ENCODE results near the gene RPS6KB2.

RPS6KB2 gene

DNA sequence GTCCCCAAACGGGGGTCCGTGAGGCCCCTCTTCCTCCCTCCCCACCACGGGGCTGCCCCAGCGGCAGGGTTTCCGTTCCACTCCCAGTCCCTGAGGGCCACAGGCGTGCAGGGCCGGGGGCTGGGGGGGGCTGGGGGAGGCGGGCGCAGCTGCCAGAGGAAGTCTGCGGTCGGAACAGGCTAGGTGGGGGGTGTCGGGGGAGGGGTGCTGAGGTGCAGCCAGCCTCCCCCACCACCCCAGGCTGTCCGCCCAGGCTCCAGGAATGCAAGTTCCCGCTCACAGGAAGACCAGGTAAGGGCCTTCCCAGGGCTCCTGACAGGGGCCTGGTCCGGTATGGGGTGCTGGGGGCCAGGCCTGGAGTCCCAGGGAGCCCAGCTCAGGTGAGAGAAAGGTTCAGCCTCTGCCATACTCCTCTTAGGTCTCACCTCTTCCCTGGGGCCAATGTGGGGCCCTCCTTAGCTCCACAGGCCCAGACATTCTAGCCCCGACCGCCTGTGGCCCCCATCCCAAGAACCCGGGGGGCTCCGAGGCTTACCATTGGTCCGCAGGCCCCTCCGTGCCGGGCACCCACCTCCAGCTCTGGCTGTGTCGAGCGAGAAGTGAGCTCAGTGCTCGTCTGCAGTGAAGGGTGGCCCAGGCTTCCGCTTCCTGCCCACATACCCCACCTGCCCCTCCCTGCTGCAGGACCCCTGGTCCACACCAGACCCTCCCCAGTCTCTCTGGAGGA lies 9.0 kb downstream of the RPS6KB2 start, which contains the start of gene PTPRCAP:
Gene PTPRCAP (minus strand): TSS at position 601 of the 727 bp plus-strand sequence. CDS start 63 bp downstream, at position 538.
- no peak within 1 kb of the TSS for H3K27ac ChIP-seq (ENCODE audit: poor library complexity, severe bottlenecking)
- no peaks in the 10 kb centered on the region for H3K4me1 ChIP-seq (ENCODE audit: insufficient read depth, poor library complexity, severe bottlenecking)
- H3K27me3 ChIP-seq (ENCODE audit: insufficient read depth, poor library complexity, severe bottlenecking) = no peaks in the 10 kb centered on the region
- ATAC-seq (ENCODE audit: low read depth) = no peak
- H3K4me3 ChIP-seq (ENCODE audit: severe bottlenecking) = no peak within 1 kb of the TSS
- no peak for DNase-seq (ENCODE audit: low spot score)
- H3K36me3 ChIP-seq (ENCODE audit: low read depth) = peaks cover 39% of the 10 kb centered on the region
- TF ChIP-seq, protein P1, sequence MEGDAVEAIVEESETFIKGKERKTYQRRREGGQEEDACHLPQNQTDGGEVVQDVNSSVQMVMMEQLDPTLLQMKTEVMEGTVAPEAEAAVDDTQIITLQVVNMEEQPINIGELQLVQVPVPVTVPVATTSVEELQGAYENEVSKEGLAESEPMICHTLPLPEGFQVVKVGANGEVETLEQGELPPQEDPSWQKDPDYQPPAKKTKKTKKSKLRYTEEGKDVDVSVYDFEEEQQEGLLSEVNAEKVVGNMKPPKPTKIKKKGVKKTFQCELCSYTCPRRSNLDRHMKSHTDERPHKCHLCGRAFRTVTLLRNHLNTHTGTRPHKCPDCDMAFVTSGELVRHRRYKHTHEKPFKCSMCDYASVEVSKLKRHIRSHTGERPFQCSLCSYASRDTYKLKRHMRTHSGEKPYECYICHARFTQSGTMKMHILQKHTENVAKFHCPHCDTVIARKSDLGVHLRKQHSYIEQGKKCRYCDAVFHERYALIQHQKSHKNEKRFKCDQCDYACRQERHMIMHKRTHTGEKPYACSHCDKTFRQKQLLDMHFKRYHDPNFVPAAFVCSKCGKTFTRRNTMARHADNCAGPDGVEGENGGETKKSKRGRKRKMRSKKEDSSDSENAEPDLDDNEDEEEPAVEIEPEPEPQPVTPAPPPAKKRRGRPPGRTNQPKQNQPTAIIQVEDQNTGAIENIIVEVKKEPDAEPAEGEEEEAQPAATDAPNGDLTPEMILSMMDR (IDR thresholded peaks at IDR 0.05; ENCODE audit: poor library complexity, severe bottlenecking) = no peak
- H3K9me3 ChIP-seq (ENCODE audit: severe bottlenecking) = no peaks in the 10 kb centered on the region

DNA sequence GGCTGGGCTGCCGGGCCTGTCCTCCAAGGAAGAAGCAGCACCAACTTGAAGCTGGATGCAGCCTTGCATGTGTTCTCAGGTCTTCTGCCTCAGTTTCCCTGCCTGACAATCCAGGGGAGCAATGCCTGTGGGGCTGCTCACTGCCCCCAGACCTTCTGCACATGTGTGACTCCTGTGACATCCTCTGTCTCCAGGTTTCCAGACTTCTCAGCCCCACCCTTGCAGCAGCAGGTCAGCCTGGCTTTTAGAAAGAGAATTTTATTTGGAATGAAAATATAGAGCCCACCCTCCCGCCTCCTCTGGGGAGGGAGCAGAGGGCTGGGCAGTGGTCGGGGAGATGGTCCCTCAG lies 9.5 kb downstream of the RPS6KB2 start:
- no peak for DNase-seq (ENCODE audit: low spot score)
- Histone ChIP-seq H3K4me3 (ENCODE audit: severe bottlenecking) (no peak overlapping the region), H3K9me3 (ENCODE audit: severe bottlenecking) (no peaks in the 10 kb centered on the region), H3K27ac (ENCODE audit: poor library complexity, severe bottlenecking) (no peak overlapping the region), H3K36me3 (ENCODE audit: low read depth) (peaks cover 33% of the 10 kb centered on the region), H3K27me3 (ENCODE audit: insufficient read depth, poor library complexity, severe bottlenecking) (no peaks in the 10 kb centered on the region), H3K4me1 (ENCODE audit: insufficient read depth, poor library complexity, severe bottlenecking) (no peaks in the 10 kb centered on the region)
- no peak for ATAC-seq (ENCODE audit: low read depth)
- TF ChIP-seq, protein P1 (IDR thresholded peaks at IDR 0.05; ENCODE audit: poor library complexity, severe bottlenecking) = no peak

DNA sequence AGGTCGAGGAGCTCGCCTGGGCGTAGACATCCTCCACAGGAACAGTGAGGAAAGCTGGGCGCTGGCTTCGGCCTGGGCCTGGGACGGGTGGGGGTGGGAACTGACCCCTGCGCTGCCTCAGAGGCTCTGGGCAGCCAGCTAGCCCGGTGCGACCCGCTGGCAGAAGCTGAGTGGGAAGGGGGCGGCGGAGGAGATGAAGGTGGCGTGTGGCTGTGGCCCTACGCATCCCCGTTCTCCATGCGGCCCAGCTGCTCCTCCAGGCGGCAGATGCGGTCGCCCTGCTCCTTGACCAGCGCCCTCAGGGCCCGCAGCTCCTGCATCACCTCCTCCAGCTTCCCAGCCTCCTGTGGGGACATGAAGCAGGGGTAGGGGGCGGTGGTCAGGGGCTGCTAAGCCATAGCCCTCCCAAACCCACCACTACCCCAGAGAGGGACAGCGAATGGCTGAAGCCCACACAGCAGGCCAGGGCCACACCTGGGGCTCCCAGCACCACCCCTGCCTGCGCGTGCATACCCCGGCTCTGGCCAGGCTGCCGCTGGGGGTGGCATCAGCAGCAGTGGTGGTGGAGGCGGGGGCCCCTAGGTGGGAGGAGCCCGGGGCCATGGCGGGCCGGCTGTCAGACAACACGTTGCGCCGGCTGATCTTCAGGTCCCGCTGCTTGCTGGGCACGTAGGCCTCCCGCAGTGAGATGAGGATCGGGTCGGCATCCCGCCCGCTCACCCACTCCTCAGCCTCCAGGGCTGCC lies 10.0 kb downstream of the RPS6KB2 start:
- no peak for ATAC-seq (ENCODE audit: low read depth)
- TF ChIP-seq, protein P1 (IDR thresholded peaks at IDR 0.05; ENCODE audit: poor library complexity, severe bottlenecking) = no peak
- Histone ChIP-seq H3K27me3 (ENCODE audit: insufficient read depth, poor library complexity, severe bottlenecking) (no peaks in the 10 kb centered on the region), H3K9me3 (ENCODE audit: severe bottlenecking) (no peaks in the 10 kb centered on the region), H3K36me3 (ENCODE audit: low read depth) (peaks cover 28% of the 10 kb centered on the region), H3K27ac (ENCODE audit: poor library complexity, severe bottlenecking) (no peak overlapping the region), H3K4me3 (ENCODE audit: severe bottlenecking) (no peak overlapping the region), H3K4me1 (ENCODE audit: insufficient read depth, poor library complexity, severe bottlenecking) (no peaks in the 10 kb centered on the region)
- DNase-seq (ENCODE audit: low spot score) = peak; percentile 68

DNA sequence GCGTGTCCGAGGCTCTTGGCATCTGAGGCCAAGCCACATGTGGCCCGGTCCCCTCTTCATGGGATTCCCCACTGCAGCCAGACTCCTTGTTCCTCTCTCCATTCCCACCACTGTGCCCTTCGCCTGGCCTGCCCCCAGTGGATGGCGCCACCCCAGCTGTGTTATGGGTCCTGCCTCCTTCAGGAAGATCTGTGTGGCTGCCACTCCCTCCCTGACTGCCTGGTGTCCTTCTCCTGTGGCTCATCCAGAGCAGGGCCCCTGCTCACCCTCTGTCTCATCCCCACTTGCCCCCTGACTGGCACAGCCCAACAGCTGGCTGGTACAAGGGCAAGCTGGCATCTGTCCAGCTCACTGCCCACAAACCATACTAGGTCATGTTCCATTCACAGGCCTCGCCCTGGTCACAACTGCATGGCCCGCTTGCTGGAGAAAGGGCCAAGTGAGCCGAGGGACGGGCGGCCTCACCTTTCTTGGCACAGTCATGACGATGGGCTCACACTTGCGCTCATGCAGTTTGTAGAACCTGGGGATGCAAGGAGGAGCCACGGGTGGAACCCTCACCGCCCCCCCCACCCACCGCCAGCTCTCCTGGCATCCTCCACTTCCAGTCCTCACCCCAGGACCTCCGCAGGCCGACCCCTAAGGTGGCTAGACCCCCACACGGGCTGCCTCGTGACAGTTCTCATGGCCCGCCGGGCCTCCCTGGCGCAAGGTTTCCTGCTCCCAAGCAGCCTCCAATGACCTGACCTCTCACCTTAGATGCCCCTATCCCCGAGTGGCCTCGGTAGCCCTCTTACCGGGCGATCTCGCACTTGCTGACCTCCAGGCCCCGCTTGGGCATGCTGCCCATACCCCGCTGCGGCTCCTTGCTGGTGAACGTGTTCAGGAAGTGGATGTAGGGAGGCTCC lies 11.3 kb downstream of the RPS6KB2 start:
- TF ChIP-seq, protein P1 (IDR thresholded peaks at IDR 0.05; ENCODE audit: poor library complexity, severe bottlenecking) = peak; percentile 24
- H3K4me3 ChIP-seq (ENCODE audit: severe bottlenecking) = no peak overlapping the region
- ATAC-seq (ENCODE audit: low read depth) = no peak
- H3K27me3 ChIP-seq (ENCODE audit: insufficient read depth, poor library complexity, severe bottlenecking) = no peaks in the 10 kb centered on the region
- no peak overlapping the region for H3K27ac ChIP-seq (ENCODE audit: poor library complexity, severe bottlenecking)
- no peaks in the 10 kb centered on the region for H3K9me3 ChIP-seq (ENCODE audit: severe bottlenecking)
- H3K4me1 ChIP-seq (ENCODE audit: insufficient read depth, poor library complexity, severe bottlenecking) = no peaks in the 10 kb centered on the region
- peak; percentile 55 for DNase-seq (ENCODE audit: low spot score)
- peaks cover 15% of the 10 kb centered on the region for H3K36me3 ChIP-seq (ENCODE audit: low read depth)

Measured in RWPE2 (cell line).